SK-N-SH (cell line): Measurements from ENCODE around the gene ABCD1. TPM values are rescaled to one million over a fixed set of nuclear protein-coding genes. Genes with fewer than 3 reads are reported as not detected.

Experiments
- CTCF ChIA-PET: fragments of 300-600, 350-600 bp; formaldehyde crosslinking; extraction: SDS; loops from one replicate; lab custom pipeline; 2021; lab: Yijun Ruan, JAX
- POLR2A ChIA-PET: fragments of 350-600 bp; sonication (Branson Sonifier 250); formaldehyde crosslinking; extraction: SDS; loops from one replicate; lab custom pipeline; 2020; ENCODE audit warnings: antibody characterized with exemption, inconsistent platforms; lab: Yijun Ruan, JAX
- DNase-seq: peaks from one replicate; pipeline ENCODE4 v3.0.0; 2012
- H2AFZ ChIP-seq: fragments of 200-600 bp; sonication (generic); 2 replicates; pipeline ENCODE4 v1.8.1; 2016; ENCODE audit warnings: antibody characterized with exemption, mild to moderate bottlenecking, low read depth
- H3F3A ChIP-seq: fragments of 200-600 bp; sonication (generic); replicated peaks from 2 replicates; pipeline ENCODE3; 2016; ENCODE audit warnings: antibody characterized with exemption, mild to moderate bottlenecking; ENCODE audit not compliant: insufficient read depth
- H3K27ac ChIP-seq, 2 experiments: fragments of 200-500 bp in 1 of 2; fragments of 200-600 bp in 1 of 2; sonication (Bioruptor generic) in 1 of 2; sonication (generic), shearing (Covaris generic) in 1 of 2; 2 replicates each; pipeline versions ENCODE4 v1.5.1 to v1.6.1; 2014 to 2016; ENCODE audit warnings: low read depth in 2 of 2, inconsistent platforms in 1 of 2, low read length in 1 of 2, mild to moderate bottlenecking in 1 of 2, mixed read lengths in 1 of 2
- H3K27me3 ChIP-seq: fragments of 200-600 bp; sonication (generic), shearing (Covaris generic); 2 replicates; pipeline ENCODE4 v1.6.1; 2016; ENCODE audit warnings: mixed run types; ENCODE audit not compliant: insufficient read depth
- H3K36me3 ChIP-seq, 2 experiments: fragments of 200-500 bp in 1 of 2; fragments of 200-600 bp in 1 of 2; sonication (Bioruptor generic) in 1 of 2; sonication (generic) in 1 of 2; replicated peaks in 1 of 2; 2 replicates each; pipeline versions ENCODE3 to v1.5.1; 2014 to 2016; ENCODE audit warnings: low read length in 1 of 2, mild to moderate bottlenecking in 1 of 2; ENCODE audit not compliant: insufficient read depth in 2 of 2, control insufficient read depth in 1 of 2
- H3K4me1 ChIP-seq, 2 experiments: fragments of 200-500 bp in 1 of 2; fragments of 200-600 bp in 1 of 2; sonication (Bioruptor generic) in 1 of 2; sonication (generic), shearing (Covaris generic) in 1 of 2; 2 replicates each; pipeline versions ENCODE4 v1.5.1 to v1.6.1; 2014 to 2016; ENCODE audit warnings: low read depth in 1 of 2, low read length in 1 of 2, mixed run types in 1 of 2; ENCODE audit not compliant: insufficient read depth in 2 of 2, control insufficient read depth in 1 of 2
- H3K4me2 ChIP-seq: fragments of 200-600 bp; sonication (generic), shearing (Covaris generic); 2 replicates; pipeline ENCODE4 v1.6.1; 2017; ENCODE audit warnings: mixed run types
- H3K4me3 ChIP-seq, 2 experiments: fragments of 200-500 bp in 1 of 2; fragments of 200-600 bp in 1 of 2; sonication (Bioruptor generic) in 1 of 2; sonication (generic), shearing (Covaris generic) in 1 of 2; 2 replicates each; pipeline versions ENCODE4 v1.5.1 to v1.8.1; 2014 to 2016; ENCODE audit warnings: low read depth in 2 of 2, inconsistent platforms in 1 of 2, low read length in 1 of 2, mild to moderate bottlenecking in 1 of 2, mixed read lengths in 1 of 2, moderate library complexity in 1 of 2
- H3K79me2 ChIP-seq: fragments of 200-600 bp; sonication (generic); 2 replicates; pipeline ENCODE4 v1.8.1; 2017; ENCODE audit warnings: mild to moderate bottlenecking; ENCODE audit not compliant: insufficient read depth
- H3K9ac ChIP-seq: fragments of 200-600 bp; sonication (generic); 2 replicates; pipeline ENCODE4 v1.6.1; 2017; ENCODE audit warnings: mixed run types
- H3K9me2 ChIP-seq: fragments of 200-600 bp; sonication (generic); 2 replicates; pipeline ENCODE4 v1.6.1; 2017; ENCODE audit warnings: mixed run types
- H3K9me3 ChIP-seq: fragments of 200-600 bp; sonication (generic); 2 replicates; pipeline ENCODE4 v1.6.1; 2017; ENCODE audit warnings: mixed run types, mild to moderate bottlenecking, moderate library complexity
- H4K20me1 ChIP-seq: fragments of 200-600 bp; sonication (generic); 2 replicates; pipeline ENCODE4 v1.6.1; 2017; ENCODE audit warnings: mild to moderate bottlenecking, mixed run types; ENCODE audit not compliant: insufficient read depth
- EZH2phosphoT487 ChIP-seq: fragments of 200-600 bp; sonication (generic); IDR thresholded peaks from 2 replicates; pipeline ENCODE4 v1.6.1; 2017; ENCODE audit warnings: low read depth, mixed run types, mild to moderate bottlenecking, antibody characterized with exemption, moderate library complexity, borderline replicate concordance
- FOSL2 ChIP-seq: IDR thresholded peaks from 2 replicates; pipeline ENCODE4 v1.4.0; 2012; ENCODE audit warnings: low read depth, mild to moderate bottlenecking, moderate library complexity, borderline replicate concordance
- GATA2 ChIP-seq: sonication (generic); formaldehyde crosslinking; IDR thresholded peaks from 2 replicates; pipeline ENCODE4 v1.5.0; 2020; ENCODE audit warnings: mild to moderate bottlenecking, missing genetic modification reagents
- MXI1 ChIP-seq: IDR thresholded peaks from 2 replicates; pipeline ENCODE4 v1.6.1; 2012; ENCODE audit warnings: mild to moderate bottlenecking, low read depth, low read length, improper control_type of control experiment
- NFIC ChIP-seq: IDR thresholded peaks from 2 replicates; pipeline ENCODE4 v1.4.0; 2012; ENCODE audit warnings: borderline replicate concordance
- RCOR1 ChIP-seq: fragments of 150-350 bp; IDR thresholded peaks from 2 replicates; pipeline ENCODE4 v1.6.1; 2017; ENCODE audit warnings: antibody characterized with exemption, low read length
- RFX5 ChIP-seq: IDR thresholded peaks from 2 replicates; pipeline ENCODE4 v1.6.1; 2012; ENCODE audit warnings: mild to moderate bottlenecking, improper control_type of control experiment, low read length
- RXRA ChIP-seq: IDR thresholded peaks from 2 replicates; pipeline ENCODE4 v1.4.0; 2012; ENCODE audit warnings: low read depth, mild to moderate bottlenecking, borderline replicate concordance
- SIN3A ChIP-seq: IDR thresholded peaks from 2 replicates; pipeline ENCODE4 v1.6.1; 2012; ENCODE audit warnings: low read depth, mild to moderate bottlenecking, low read length, moderate library complexity, borderline replicate concordance
- TAF1 ChIP-seq: IDR thresholded peaks from 2 replicates; pipeline ENCODE4 v1.6.1; 2012; ENCODE audit warnings: low read depth, mild to moderate bottlenecking, low read length, moderate library complexity, borderline replicate concordance
- WGBS: methylation state at CpG from one replicate; pipeline ENCODE4 v1.1.6; 2017; ENCODE audit warnings: low lambda C conversion rate; 5-methylcytosine and 5-hydroxymethylcytosine counted together
- polyA plus RNA-seq, 3 experiments: library from polyadenylated mRNA; depleted of rRNA; stranded (reverse); fragments of >200 nt; gene quantifications; 2 replicates each; pipeline ENCODE4 v1.2.3, GENCODE V29; 2012
- TF ChIP-seq, protein P1 (sequence below): IDR thresholded peaks from 2 replicates; pipeline ENCODE4 v1.4.0; 2012; ENCODE audit warnings: low read depth, borderline replicate concordance
- TF ChIP-seq, protein P2 (sequence below): fragments of 200-600 bp; sonication (generic); IDR thresholded peaks from 2 replicates; pipeline ENCODE4 v1.6.1; 2017; ENCODE audit warnings: antibody characterized with exemption, mild to moderate bottlenecking, moderate library complexity
- TF ChIP-seq, protein P3 (sequence below): IDR thresholded peaks from 2 replicates; pipeline ENCODE4; 2012
- TF ChIP-seq, protein P4 (sequence below): fragments of 150-350 bp; IDR thresholded peaks from 2 replicates; pipeline ENCODE4 v1.6.1; 2017; ENCODE audit warnings: antibody characterized with exemption, low read length, low read depth, borderline replicate concordance

ABCD1 gene
- polyA plus RNA-seq, 1 of the 3 experiments (the other 2 are of a cell fraction): 7.9 TPM

DNA sequence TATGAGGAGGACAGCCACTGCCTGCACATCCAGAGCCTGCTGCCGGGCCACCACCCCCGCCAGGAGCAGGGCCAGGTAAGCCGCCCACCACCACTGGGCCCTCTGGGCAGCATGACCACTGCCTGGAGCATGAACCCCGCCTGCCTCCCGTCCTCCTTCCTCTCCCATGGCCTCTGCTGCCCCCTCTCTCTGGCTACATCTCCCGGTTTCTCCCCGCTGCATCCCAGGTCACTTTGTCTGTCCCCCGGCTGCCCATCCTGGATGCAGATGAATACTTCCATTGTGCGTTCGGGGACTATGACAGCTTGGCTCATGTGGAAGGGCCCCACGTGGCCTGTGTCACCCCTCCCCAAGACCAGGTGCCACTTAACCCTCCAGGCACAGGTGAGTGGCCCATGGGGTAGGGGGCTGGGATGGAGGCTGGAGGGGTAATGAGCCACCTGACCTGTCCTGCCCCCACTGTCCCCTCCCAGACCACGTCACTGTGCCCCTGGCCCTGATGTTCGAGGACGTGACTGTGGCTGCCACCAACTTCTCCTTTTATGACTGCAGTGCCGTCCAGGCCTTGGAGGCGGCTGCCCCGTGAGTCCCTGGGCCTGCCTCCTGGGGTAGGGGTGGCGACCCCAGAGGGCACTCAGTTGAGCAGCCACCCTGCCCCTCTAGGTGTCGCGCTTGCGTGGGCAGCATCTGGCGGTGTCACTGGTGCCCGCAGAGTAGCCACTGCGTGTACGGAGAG lies 45.4 kb downstream of the ABCD1 start:
- peaks cover 0 to 4% of the 10 kb centered on the region in 2 experiments for H3K36me3 ChIP-seq
- no peak overlapping the region for H3K27ac ChIP-seq
- H3K27me3 ChIP-seq: no peaks in the 10 kb centered on the region
- no peak for TF ChIP-seq MXI1
- no peak for TF ChIP-seq TAF1
- TF ChIP-seq EZH2phosphoT487: no peak
- TF ChIP-seq, protein P1, sequence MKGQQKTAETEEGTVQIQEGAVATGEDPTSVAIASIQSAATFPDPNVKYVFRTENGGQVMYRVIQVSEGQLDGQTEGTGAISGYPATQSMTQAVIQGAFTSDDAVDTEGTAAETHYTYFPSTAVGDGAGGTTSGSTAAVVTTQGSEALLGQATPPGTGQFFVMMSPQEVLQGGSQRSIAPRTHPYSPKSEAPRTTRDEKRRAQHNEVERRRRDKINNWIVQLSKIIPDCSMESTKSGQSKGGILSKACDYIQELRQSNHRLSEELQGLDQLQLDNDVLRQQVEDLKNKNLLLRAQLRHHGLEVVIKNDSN: no peak
- TF ChIP-seq SIN3A: no peak
- TF ChIP-seq, protein P2, sequence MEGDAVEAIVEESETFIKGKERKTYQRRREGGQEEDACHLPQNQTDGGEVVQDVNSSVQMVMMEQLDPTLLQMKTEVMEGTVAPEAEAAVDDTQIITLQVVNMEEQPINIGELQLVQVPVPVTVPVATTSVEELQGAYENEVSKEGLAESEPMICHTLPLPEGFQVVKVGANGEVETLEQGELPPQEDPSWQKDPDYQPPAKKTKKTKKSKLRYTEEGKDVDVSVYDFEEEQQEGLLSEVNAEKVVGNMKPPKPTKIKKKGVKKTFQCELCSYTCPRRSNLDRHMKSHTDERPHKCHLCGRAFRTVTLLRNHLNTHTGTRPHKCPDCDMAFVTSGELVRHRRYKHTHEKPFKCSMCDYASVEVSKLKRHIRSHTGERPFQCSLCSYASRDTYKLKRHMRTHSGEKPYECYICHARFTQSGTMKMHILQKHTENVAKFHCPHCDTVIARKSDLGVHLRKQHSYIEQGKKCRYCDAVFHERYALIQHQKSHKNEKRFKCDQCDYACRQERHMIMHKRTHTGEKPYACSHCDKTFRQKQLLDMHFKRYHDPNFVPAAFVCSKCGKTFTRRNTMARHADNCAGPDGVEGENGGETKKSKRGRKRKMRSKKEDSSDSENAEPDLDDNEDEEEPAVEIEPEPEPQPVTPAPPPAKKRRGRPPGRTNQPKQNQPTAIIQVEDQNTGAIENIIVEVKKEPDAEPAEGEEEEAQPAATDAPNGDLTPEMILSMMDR: no peak
- TF ChIP-seq, protein P3, sequence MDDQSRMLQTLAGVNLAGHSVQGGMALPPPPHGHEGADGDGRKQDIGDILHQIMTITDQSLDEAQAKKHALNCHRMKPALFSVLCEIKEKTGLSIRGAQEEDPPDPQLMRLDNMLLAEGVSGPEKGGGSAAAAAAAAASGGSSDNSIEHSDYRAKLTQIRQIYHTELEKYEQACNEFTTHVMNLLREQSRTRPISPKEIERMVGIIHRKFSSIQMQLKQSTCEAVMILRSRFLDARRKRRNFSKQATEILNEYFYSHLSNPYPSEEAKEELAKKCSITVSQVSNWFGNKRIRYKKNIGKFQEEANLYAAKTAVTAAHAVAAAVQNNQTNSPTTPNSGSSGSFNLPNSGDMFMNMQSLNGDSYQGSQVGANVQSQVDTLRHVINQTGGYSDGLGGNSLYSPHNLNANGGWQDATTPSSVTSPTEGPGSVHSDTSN: no peak
- ChIA-PET POLR2A (no interaction called here), CTCF (no interaction called here)
- no peaks in the 10 kb centered on the region for H3F3A ChIP-seq
- peak; percentile 29 for DNase-seq
- no peak overlapping the region for H3K4me3 ChIP-seq
- no peak overlapping the region for H3K4me2 ChIP-seq
- H3K9ac ChIP-seq: no peak overlapping the region
- no peak overlapping the region for H2AFZ ChIP-seq
- H4K20me1 ChIP-seq: 0 out of 2 replicates have a peak, but pooled peaks cover 6% of the 10 kb centered on the region
- H3K79me2 ChIP-seq: peaks cover 6% of the 10 kb centered on the region; the same call in 1 of the 2 replicates
- WGBS: 63% methylated on average over 12 of the region's 25 CpGs
- H3K4me1 ChIP-seq: peaks cover 0 to 17% of the 10 kb centered on the region in 2 experiments; a peak in 1 of 4 replicates
- H3K9me3 ChIP-seq: no peaks in the 10 kb centered on the region
- no peaks in the 10 kb centered on the region for H3K9me2 ChIP-seq

DNA sequence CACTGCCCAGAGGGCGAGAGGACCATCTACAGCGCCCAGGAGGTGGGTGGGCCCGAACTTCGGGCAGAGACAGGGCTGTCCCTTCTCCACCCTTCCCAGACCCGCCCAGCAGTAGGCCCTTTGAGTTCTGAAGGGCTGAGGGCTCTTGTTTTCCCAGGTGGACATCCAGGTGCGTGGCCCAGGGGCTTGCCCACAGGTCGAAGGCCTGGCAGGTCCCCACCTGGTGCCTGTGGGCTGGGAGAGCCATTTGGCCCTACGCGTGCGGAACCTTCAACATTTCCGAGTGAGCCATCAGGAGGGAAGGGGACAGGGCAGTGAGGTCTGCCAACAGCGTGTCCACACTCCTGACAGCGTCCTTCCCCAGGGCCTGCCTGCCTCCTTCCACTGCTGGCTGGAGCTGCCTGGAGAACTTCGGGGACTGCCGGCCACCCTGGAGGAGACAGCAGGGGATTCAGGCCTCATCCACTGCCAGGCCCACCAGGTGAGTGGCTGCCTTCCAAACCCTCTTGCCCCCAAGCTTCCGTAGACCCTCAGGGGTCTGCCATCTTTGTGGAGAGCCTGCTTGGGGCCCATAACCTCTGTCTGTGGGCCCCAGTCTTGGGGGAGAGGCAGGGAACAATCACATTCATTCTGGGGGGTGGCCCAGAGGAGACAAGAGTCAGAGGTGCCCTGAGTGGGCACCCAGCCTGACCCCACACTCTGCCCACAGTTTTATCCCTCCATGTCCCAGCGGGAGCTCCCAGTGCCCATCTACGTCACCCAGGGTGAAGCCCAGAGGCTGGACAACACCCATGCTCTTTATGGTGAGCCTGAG lies 46.2 kb downstream of the ABCD1 start:
- CTCF ChIA-PET: no interaction called here

More for the DNA sequence above, 46.2 kb downstream of the ABCD1 start:
- Histone ChIP-seq H3K9me3 (no peaks in the 10 kb centered on the region), H3K4me1 (peaks cover 0 to 9% of the 10 kb centered on the region in 2 experiments; a peak in 1 of 4 replicates), H3K9ac (no peak overlapping the region), H3K27ac (no peak overlapping the region), H2AFZ (no peak overlapping the region), H3F3A (no peaks in the 10 kb centered on the region), H3K9me2 (no peaks in the 10 kb centered on the region), H4K20me1 (0 out of 2 replicates have a peak, but pooled peaks cover 6% of the 10 kb centered on the region), H3K79me2 (no peaks in the 10 kb centered on the region), H3K36me3 (peaks cover 0 to 4% of the 10 kb centered on the region in 2 experiments), H3K27me3 (no peaks in the 10 kb centered on the region), H3K4me3 (no peak overlapping the region), H3K4me2 (no peak overlapping the region)
- POLR2A ChIA-PET: no interaction called here
- WGBS: 28% methylated on average over 10 of the region's 18 CpGs
- DNase-seq: peak; percentile 34
- no peak for TF ChIP-seq NFIC
- TF ChIP-seq, protein P4, sequence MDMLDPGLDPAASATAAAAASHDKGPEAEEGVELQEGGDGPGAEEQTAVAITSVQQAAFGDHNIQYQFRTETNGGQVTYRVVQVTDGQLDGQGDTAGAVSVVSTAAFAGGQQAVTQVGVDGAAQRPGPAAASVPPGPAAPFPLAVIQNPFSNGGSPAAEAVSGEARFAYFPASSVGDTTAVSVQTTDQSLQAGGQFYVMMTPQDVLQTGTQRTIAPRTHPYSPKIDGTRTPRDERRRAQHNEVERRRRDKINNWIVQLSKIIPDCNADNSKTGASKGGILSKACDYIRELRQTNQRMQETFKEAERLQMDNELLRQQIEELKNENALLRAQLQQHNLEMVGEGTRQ: no peak
- no peak for TF ChIP-seq GATA2 (CRISPR knock-in tag)
- TF ChIP-seq FOSL2: no peak
- TF ChIP-seq RCOR1: no peak
- TF ChIP-seq RXRA: no peak
- no peak for TF ChIP-seq RFX5
